ENCODE results near the gene KCNV2. TPM values are rescaled to one million over a fixed set of nuclear protein-coding genes. Genes with fewer than 3 reads are reported as not detected.

The KCNV2 gene
- not detected in 2 replicates for total RNA-seq (2012; rRNA removed)

DNA sequence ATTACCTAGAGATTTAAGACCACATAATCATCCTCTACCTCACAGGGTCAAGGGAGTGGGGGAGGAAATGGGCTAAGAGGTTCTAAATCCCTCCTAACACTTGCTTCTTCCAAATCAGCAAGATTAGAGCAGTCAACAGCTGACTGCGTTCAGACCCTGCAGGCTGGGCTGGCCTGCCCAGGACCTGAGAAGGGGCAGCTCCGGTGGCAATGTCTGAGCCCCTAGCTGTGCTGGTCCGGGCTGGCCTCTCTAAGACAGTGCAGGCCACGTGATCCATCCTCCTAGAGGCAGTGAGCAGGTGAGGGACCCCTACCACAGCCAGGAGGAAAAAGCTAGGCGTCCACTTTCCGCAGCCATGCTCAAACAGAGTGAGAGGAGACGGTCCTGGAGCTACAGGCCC lies at the start of gene KCNV2:
Gene KCNV2 (plus strand): TSS at position 126 of the 400 bp plus-strand sequence. CDS start 230 bp downstream, at position 356.
- Histone ChIP-seq H3K4me1 (ENCODE audit: control insufficient read depth, insufficient read depth, low read length) (no peaks in the 10 kb centered on the region), H3K27me3 (ENCODE audit: control insufficient read depth, insufficient read depth, low read length) (no peaks in the 10 kb centered on the region), H3K9me3 (replicated peaks; ENCODE audit: low read length) (no peaks in the 10 kb centered on the region), H3K36me3 (ENCODE audit: insufficient read depth, low read length) (peaks cover 3% of the 10 kb centered on the region), H3K4me2 (ENCODE audit: low read length) (no peak within 1 kb of the TSS), H3K4me3 (ENCODE audit: low read length) (no peak within 1 kb of the TSS), H3K9ac (ENCODE audit: low read depth, low read length) (no peak within 1 kb of the TSS)

- Histone ChIP-seq H3K9me3 (replicated peaks; ENCODE audit: low read length) (no peaks in the 10 kb centered on the region), H3K4me2 (ENCODE audit: low read length) (no peak overlapping the region), H3K9ac (ENCODE audit: low read depth, low read length) (no peak overlapping the region), H3K4me1 (ENCODE audit: control insufficient read depth, insufficient read depth, low read length) (peaks cover 1% of the 10 kb centered on the region), H3K36me3 (ENCODE audit: insufficient read depth, low read length) (no peaks in the 10 kb centered on the region), H3K4me3 (ENCODE audit: low read length) (no peak overlapping the region), H3K27me3 (ENCODE audit: control insufficient read depth, insufficient read depth, low read length) (no peaks in the 10 kb centered on the region)
These were observed 44.1 kb upstream of the KCNV2 start for GRCh38 chr9:2673161-2673560.

DNA sequence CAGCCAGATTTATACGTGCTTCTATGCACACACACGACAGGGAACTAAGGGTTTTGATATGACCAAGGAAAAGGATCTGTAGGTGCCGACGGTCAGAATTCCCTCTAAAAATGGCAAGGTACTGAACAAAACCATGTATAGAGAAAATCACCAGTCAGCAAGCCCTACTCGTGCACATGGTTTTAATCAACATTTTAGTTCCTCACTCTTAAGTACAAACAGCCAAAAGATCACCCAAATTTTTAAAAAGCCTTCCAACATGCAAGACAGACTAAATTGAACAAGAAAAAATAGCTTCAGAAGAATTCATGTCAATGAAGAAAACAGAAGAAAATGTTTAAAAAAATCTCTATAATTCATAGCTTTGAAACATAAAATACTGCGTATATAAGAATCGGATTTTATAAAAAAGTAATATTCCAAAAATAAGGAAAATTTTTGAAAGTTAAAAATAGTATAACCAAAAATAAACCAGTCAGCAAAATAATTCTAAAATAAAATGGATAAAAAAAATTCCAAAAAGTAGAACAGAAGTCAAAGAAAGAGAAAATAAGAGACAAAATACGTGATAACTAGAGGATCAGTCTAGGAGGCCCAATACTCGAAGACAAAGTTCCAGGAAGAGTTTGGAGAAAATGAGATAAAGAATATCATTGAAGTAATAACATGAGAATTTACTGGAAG lies 43.0 kb upstream of the KCNV2 start:
- Histone ChIP-seq H3K4me3 (ENCODE audit: low read length) (no peak overlapping the region), H3K9me3 (replicated peaks; ENCODE audit: low read length) (no peaks in the 10 kb centered on the region), H3K4me2 (ENCODE audit: low read length) (no peak overlapping the region), H3K4me1 (ENCODE audit: control insufficient read depth, insufficient read depth, low read length) (peaks cover 9% of the 10 kb centered on the region), H3K36me3 (ENCODE audit: insufficient read depth, low read length) (no peaks in the 10 kb centered on the region), H3K9ac (ENCODE audit: low read depth, low read length) (no peak overlapping the region), H3K27me3 (ENCODE audit: control insufficient read depth, insufficient read depth, low read length) (no peaks in the 10 kb centered on the region)

- Histone ChIP-seq H3K9me3 (replicated peaks; ENCODE audit: low read length) (no peaks in the 10 kb centered on the region), H3K9ac (ENCODE audit: low read depth, low read length) (no peak overlapping the region), H3K36me3 (ENCODE audit: insufficient read depth, low read length) (no peaks in the 10 kb centered on the region), H3K4me3 (ENCODE audit: low read length) (no peak overlapping the region), H3K4me1 (ENCODE audit: control insufficient read depth, insufficient read depth, low read length) (peaks cover 9% of the 10 kb centered on the region), H3K4me2 (ENCODE audit: low read length) (no peak overlapping the region), H3K27me3 (ENCODE audit: control insufficient read depth, insufficient read depth, low read length) (no peaks in the 10 kb centered on the region)
These were observed 41.5 kb upstream of the KCNV2 start for GRCh38 chr9:2675834-2676233.

GRCh38 chr9:2676466-2676865 lies 40.8 kb upstream of the KCNV2 start:
- H3K27me3 ChIP-seq (ENCODE audit: control insufficient read depth, insufficient read depth, low read length) = no peaks in the 10 kb centered on the region
- H3K4me2 ChIP-seq (ENCODE audit: low read length) = no peak overlapping the region
- H3K4me1 ChIP-seq (ENCODE audit: control insufficient read depth, insufficient read depth, low read length) = peaks cover 9% of the 10 kb centered on the region
- H3K4me3 ChIP-seq (ENCODE audit: low read length) = no peak overlapping the region
- no peaks in the 10 kb centered on the region for H3K9me3 ChIP-seq (replicated peaks; ENCODE audit: low read length)
- no peaks in the 10 kb centered on the region for H3K36me3 ChIP-seq (ENCODE audit: insufficient read depth, low read length)
- no peak overlapping the region for H3K9ac ChIP-seq (ENCODE audit: low read depth, low read length)

DNA sequence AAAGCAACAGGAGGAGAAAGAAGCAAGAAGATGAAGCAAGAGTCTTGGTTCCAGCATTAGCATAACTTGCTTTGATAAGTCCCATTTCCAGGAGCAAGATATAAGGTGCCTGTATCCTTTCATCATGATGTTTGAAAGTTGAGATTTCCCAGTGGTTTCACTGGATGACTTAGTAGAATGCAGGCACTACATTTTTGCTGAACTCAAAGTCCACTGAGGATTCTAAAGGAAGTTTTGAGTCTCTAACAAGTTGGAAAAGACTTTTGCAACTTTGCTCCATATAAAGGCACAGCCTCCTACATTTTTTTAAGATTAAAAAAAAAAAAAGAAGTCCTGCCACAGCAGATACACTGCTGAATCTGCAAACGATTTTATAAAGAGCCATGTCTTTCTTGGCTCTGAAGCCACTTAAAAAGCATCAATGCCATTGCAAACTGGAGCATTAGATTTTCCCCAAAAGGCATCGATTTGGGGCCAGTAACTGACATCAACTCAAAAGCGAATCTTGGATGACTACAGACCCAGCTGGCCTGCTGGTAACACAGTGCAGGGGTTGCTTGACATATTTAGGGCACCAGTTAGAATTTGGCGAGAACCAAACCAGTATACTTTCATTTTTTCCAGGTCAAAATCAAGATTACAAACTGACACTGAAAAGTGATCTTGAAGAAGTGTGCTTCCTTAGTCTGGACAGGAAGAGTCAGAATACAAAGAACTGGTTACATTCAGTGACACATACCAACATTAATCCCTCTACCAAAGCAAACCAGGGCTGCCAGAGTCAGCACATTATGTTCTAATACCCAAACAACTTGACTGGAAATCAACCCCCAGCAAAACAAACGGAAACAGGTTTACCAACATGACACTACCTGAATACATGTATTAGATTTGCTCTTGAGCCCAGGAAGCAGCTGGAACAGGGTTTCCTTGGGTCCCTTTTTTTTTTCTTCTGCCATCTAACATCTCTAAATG lies 39.1 kb upstream of the KCNV2 start:
- no peaks in the 10 kb centered on the region for H3K9me3 ChIP-seq (replicated peaks; ENCODE audit: low read length)
- no peak overlapping the region for H3K9ac ChIP-seq (ENCODE audit: low read depth, low read length)
- peak overlapping the region; percentile 39 for H3K4me2 ChIP-seq (ENCODE audit: low read length)
- H3K4me1 ChIP-seq (ENCODE audit: control insufficient read depth, insufficient read depth, low read length) = peaks cover 9% of the 10 kb centered on the region
- H3K36me3 ChIP-seq (ENCODE audit: insufficient read depth, low read length) = no peaks in the 10 kb centered on the region
- no peaks in the 10 kb centered on the region for H3K27me3 ChIP-seq (ENCODE audit: control insufficient read depth, insufficient read depth, low read length)
- no peak overlapping the region for H3K4me3 ChIP-seq (ENCODE audit: low read length)

- Histone ChIP-seq H3K4me3 (ENCODE audit: low read length) (no peak overlapping the region), H3K4me1 (ENCODE audit: control insufficient read depth, insufficient read depth, low read length) (peaks cover 9% of the 10 kb centered on the region), H3K9ac (ENCODE audit: low read depth, low read length) (no peak overlapping the region), H3K36me3 (ENCODE audit: insufficient read depth, low read length) (no peaks in the 10 kb centered on the region), H3K27me3 (ENCODE audit: control insufficient read depth, insufficient read depth, low read length) (no peaks in the 10 kb centered on the region), H3K4me2 (ENCODE audit: low read length) (no peak overlapping the region), H3K9me3 (replicated peaks; ENCODE audit: low read length) (no peaks in the 10 kb centered on the region)
These were observed 38.3 kb upstream of the KCNV2 start for GRCh38 chr9:2679011-2679410.

DNA sequence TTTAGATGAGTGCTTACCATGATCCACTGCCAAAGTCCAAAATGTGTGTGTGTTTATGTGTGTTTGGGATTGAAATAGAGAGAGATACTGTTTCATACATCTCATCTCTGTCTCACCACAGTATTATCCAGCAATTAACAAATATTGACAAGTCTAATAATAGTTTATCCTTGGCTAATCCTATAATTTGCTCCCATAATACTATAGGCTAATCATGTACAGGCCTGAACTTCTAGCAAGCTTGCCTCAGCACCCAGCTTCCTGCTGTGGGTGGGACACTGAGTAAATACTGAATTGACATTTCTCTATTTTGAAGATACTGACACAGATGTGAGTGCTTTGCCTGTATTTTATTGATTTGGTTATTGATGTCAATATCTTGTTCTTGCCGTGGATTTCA lies 35.3 kb upstream of the KCNV2 start:
- H3K4me3 ChIP-seq (ENCODE audit: low read length) = no peak overlapping the region
- no peak overlapping the region for H3K4me2 ChIP-seq (ENCODE audit: low read length)
- H3K27me3 ChIP-seq (ENCODE audit: control insufficient read depth, insufficient read depth, low read length) = no peaks in the 10 kb centered on the region
- no peaks in the 10 kb centered on the region for H3K9me3 ChIP-seq (replicated peaks; ENCODE audit: low read length)
- no peaks in the 10 kb centered on the region for H3K36me3 ChIP-seq (ENCODE audit: insufficient read depth, low read length)
- no peak overlapping the region for H3K9ac ChIP-seq (ENCODE audit: low read depth, low read length)
- H3K4me1 ChIP-seq (ENCODE audit: control insufficient read depth, insufficient read depth, low read length) = peaks cover 9% of the 10 kb centered on the region

DNA sequence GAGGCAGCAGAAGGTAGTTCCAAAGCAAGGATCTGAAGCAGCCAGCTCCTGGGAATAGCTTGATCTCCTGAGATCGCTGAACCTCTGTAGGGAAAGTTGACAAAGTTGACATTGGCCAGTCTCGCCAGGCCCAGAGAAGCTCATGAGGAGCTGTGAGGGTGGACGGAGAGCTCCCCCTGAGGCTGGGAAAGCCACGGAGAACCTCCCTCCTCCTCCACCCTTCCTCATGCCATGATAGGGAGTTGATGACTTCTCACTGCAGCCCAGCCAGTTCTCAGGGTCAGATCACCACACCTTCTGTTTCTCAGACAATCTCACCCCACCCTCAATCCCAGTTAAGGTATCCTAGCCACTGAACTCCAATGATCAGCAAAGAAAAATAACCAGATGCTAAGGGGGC lies 30.4 kb upstream of the KCNV2 start:
- Histone ChIP-seq H3K36me3 (ENCODE audit: insufficient read depth, low read length) (no peaks in the 10 kb centered on the region), H3K4me2 (ENCODE audit: low read length) (no peak overlapping the region), H3K27me3 (ENCODE audit: control insufficient read depth, insufficient read depth, low read length) (no peaks in the 10 kb centered on the region)

DNA sequence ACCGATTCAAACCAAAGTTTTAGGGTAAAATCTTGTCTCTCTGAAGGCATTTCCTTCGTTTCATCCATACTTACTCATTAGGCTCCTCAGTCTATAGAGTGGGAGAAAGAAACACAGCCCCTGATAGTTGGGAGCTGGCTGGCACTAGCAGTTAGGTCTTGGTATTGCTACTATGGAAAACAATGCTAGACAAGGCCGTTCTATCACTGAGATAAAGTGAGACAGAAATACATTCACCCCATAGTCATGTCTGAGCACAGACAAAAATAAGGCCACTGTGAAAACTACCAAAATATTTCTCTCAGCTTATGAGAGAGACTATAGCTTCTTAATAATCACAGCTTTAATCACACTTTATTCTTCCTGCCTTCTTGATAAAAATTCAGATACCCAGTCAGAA lies 28.7 kb upstream of the KCNV2 start:
- no peaks in the 10 kb centered on the region for H3K27me3 ChIP-seq (ENCODE audit: control insufficient read depth, insufficient read depth, low read length)
- no peak overlapping the region for H3K4me3 ChIP-seq (ENCODE audit: low read length)
- no peak overlapping the region for H3K4me2 ChIP-seq (ENCODE audit: low read length)
- H3K9me3 ChIP-seq (replicated peaks; ENCODE audit: low read length) = no peaks in the 10 kb centered on the region
- no peaks in the 10 kb centered on the region for H3K36me3 ChIP-seq (ENCODE audit: insufficient read depth, low read length)
- no peak overlapping the region for H3K9ac ChIP-seq (ENCODE audit: low read depth, low read length)
- peaks cover 6% of the 10 kb centered on the region for H3K4me1 ChIP-seq (ENCODE audit: control insufficient read depth, insufficient read depth, low read length)

More for the DNA sequence above, 30.4 kb upstream of the KCNV2 start:
- Histone ChIP-seq H3K4me3 (ENCODE audit: low read length) (no peak overlapping the region), H3K9ac (ENCODE audit: low read depth, low read length) (no peak overlapping the region), H3K4me1 (ENCODE audit: control insufficient read depth, insufficient read depth, low read length) (peaks cover 5% of the 10 kb centered on the region), H3K9me3 (replicated peaks; ENCODE audit: low read length) (no peaks in the 10 kb centered on the region)

- Histone ChIP-seq H3K4me1 (ENCODE audit: control insufficient read depth, insufficient read depth, low read length) (peaks cover 6% of the 10 kb centered on the region), H3K4me2 (ENCODE audit: low read length) (no peak overlapping the region), H3K4me3 (ENCODE audit: low read length) (no peak overlapping the region), H3K9me3 (replicated peaks; ENCODE audit: low read length) (no peaks in the 10 kb centered on the region), H3K9ac (ENCODE audit: low read depth, low read length) (no peak overlapping the region), H3K36me3 (ENCODE audit: insufficient read depth, low read length) (no peaks in the 10 kb centered on the region), H3K27me3 (ENCODE audit: control insufficient read depth, insufficient read depth, low read length) (no peaks in the 10 kb centered on the region)
These were observed 26.1 kb upstream of the KCNV2 start for GRCh38 chr9:2691212-2691611.

Measured in skeletal muscle satellite cell (primary cell).